ENCODE data around the gene GALNT18.

GALNT18 gene

GRCh38 chr11:11624204-11624603 is 2.4 kb upstream of the GALNT18 start:
- DNase-seq (ENCODE audit: low spot score) = no peak

GRCh38 chr11:11622772-11623171 is 967 bp upstream of the GALNT18 start:
- no peak for DNase-seq (ENCODE audit: low spot score)

- DNase-seq (ENCODE audit: low spot score) = no peak
Observed at GRCh38 chr11:11622340-11622706, 518 bp upstream of the GALNT18 start.

- no peak for DNase-seq (ENCODE audit: low spot score)
Observed at GRCh38 chr11:11620921-11621572, 758 bp downstream of the GALNT18 start.

- no peak for DNase-seq (ENCODE audit: low spot score)
Observed at GRCh38 chr11:11620173-11620920, 1.5 kb downstream of the GALNT18 start.

GRCh38 chr11:11618973-11619435 is 2.8 kb downstream of the GALNT18 start:
- DNase-seq (ENCODE audit: low spot score) = no peak

- no peak for DNase-seq (ENCODE audit: low spot score)
Observed at GRCh38 chr11:11615086-11615485, 6.7 kb downstream of the GALNT18 start.

- no peak for DNase-seq (ENCODE audit: low spot score)
Observed at GRCh38 chr11:11612439-11612838, 9.4 kb downstream of the GALNT18 start.

- DNase-seq (ENCODE audit: low spot score) = no peak
Observed at GRCh38 chr11:11611381-11611780, 10.4 kb downstream of the GALNT18 start.

- DNase-seq (ENCODE audit: low spot score) = no peak
Observed at GRCh38 chr11:11608783-11609232, 13.0 kb downstream of the GALNT18 start.

GRCh38 chr11:11607772-11608171 is 14.0 kb downstream of the GALNT18 start:
- no peak for DNase-seq (ENCODE audit: low spot score)

- DNase-seq (ENCODE audit: low spot score) = no peak
Observed at GRCh38 chr11:11605821-11606450, 15.9 kb downstream of the GALNT18 start.

GRCh38 chr11:11605181-11605580 is 16.6 kb downstream of the GALNT18 start:
- DNase-seq (ENCODE audit: low spot score) = no peak

GRCh38 chr11:11604370-11604990 is 17.3 kb downstream of the GALNT18 start:
- DNase-seq (ENCODE audit: low spot score) = no peak

GRCh38 chr11:11602011-11602410 is 19.8 kb downstream of the GALNT18 start:
- DNase-seq (ENCODE audit: low spot score) = no peak

GRCh38 chr11:11600288-11600687 is 21.5 kb downstream of the GALNT18 start:
- no peak for DNase-seq (ENCODE audit: low spot score)

- no peak for DNase-seq (ENCODE audit: low spot score)
Observed at GRCh38 chr11:11598243-11598642, 23.6 kb downstream of the GALNT18 start.

- DNase-seq (ENCODE audit: low spot score) = no peak
Observed at GRCh38 chr11:11594162-11594561, 27.6 kb downstream of the GALNT18 start.

- DNase-seq (ENCODE audit: low spot score) = no peak
Observed at GRCh38 chr11:11592146-11592684, 29.6 kb downstream of the GALNT18 start.

GRCh38 chr11:11589437-11589836 is 32.4 kb downstream of the GALNT18 start:
- DNase-seq (ENCODE audit: low spot score) = no peak

- no peak for DNase-seq (ENCODE audit: low spot score)
Observed at GRCh38 chr11:11588891-11589290, 32.9 kb downstream of the GALNT18 start.

- DNase-seq (ENCODE audit: low spot score) = no peak
Observed at GRCh38 chr11:11588243-11588642, 33.6 kb downstream of the GALNT18 start.

All from hematopoietic multipotent progenitor cell treated with erythropoietin and hydrocortisone succinate and interleukin-3 and kit ligand, for 17 days (in vitro differentiated cells).